ELR (cell line): ENCODE data around the gene LSM3.

Experiments used
- DNase-seq: peaks from one replicate; pipeline ENCODE4 v3.0.0-alpha.2; 2015; ENCODE audit warnings: low read depth

The LSM3 gene

GRCh38 chr3:14241716-14242115 lies 63.1 kb downstream of the LSM3 start:
- DNase-seq, result no peak

GRCh38 chr3:14242490-14243311 lies 64.1 kb downstream of the LSM3 start:
- DNase-seq, result no peak

GRCh38 chr3:14243782-14244181 lies 65.2 kb downstream of the LSM3 start:
- no peak for DNase-seq

GRCh38 chr3:14244521-14245247 lies 66.1 kb downstream of the LSM3 start:
- no peak for DNase-seq

- no peak for DNase-seq
Observed at GRCh38 chr3:14245248-14245639, 66.6 kb downstream of the LSM3 start.

- DNase-seq, result no peak
Observed at GRCh38 chr3:14245822-14246221, 67.2 kb downstream of the LSM3 start.

GRCh38 chr3:14246414-14246813 lies 67.8 kb downstream of the LSM3 start:
- DNase-seq, result no peak

GRCh38 chr3:14248477-14248848 lies 69.8 kb downstream of the LSM3 start:
- DNase-seq, result no peak

- DNase-seq, result no peak
Observed at GRCh38 chr3:14248849-14249523, 70.4 kb downstream of the LSM3 start.
